ENCODE measurements around the gene CCL21.
"Not testable (repeated sequence)": the region's sequence is repeated elsewhere in the genome, so short reads cannot be mapped to it uniquely, and the experiment has no call there.

Gene CCL21

GRCh38 chr9:34710023-34710422 lies at the start of gene CCL21:
Gene CCL21, minus strand, starts transcription at chr9:34710136. Its CDS starts 70 bp downstream, at chr9:34710066.
- no peak for DNase-seq (ENCODE audit: extremely low read depth in 1 of 2, low read depth in 1 of 2)

GRCh38 chr9:34759432-34760134 lies 49.6 kb upstream of the CCL21 start:
- no peak for DNase-seq (ENCODE audit: extremely low read depth in 1 of 2, low read depth in 1 of 2)

- not testable (repeated sequence) for DNase-seq (ENCODE audit: extremely low read depth in 1 of 2, low read depth in 1 of 2)
Observed at GRCh38 chr9:34750320-34750719, 40.4 kb upstream of the CCL21 start.

- no peak for DNase-seq (ENCODE audit: extremely low read depth in 1 of 2, low read depth in 1 of 2)
Observed at GRCh38 chr9:34746526-34746925, 36.6 kb upstream of the CCL21 start.

GRCh38 chr9:34744295-34745221 lies 34.6 kb upstream of the CCL21 start:
- no peak for DNase-seq (ENCODE audit: extremely low read depth in 1 of 2, low read depth in 1 of 2)

- no peak for DNase-seq (ENCODE audit: extremely low read depth in 1 of 2, low read depth in 1 of 2)
Observed at GRCh38 chr9:34742710-34743109, 32.8 kb upstream of the CCL21 start.

GRCh38 chr9:34741628-34742027 lies 31.7 kb upstream of the CCL21 start:
- no peak for DNase-seq (ENCODE audit: extremely low read depth in 1 of 2, low read depth in 1 of 2)

GRCh38 chr9:34740176-34740575 lies 30.2 kb upstream of the CCL21 start:
- DNase-seq (ENCODE audit: extremely low read depth in 1 of 2, low read depth in 1 of 2) = not testable (repeated sequence)

- no peak for DNase-seq (ENCODE audit: extremely low read depth in 1 of 2, low read depth in 1 of 2)
Observed at GRCh38 chr9:34737677-34738260, 27.8 kb upstream of the CCL21 start.

GRCh38 chr9:34734720-34735119 lies 24.8 kb upstream of the CCL21 start:
- no peak for DNase-seq (ENCODE audit: extremely low read depth in 1 of 2, low read depth in 1 of 2)

GRCh38 chr9:34732886-34733285 lies 22.9 kb upstream of the CCL21 start:
- no peak for DNase-seq (ENCODE audit: extremely low read depth in 1 of 2, low read depth in 1 of 2)

- DNase-seq (ENCODE audit: extremely low read depth in 1 of 2, low read depth in 1 of 2) = no peak
Observed at GRCh38 chr9:34732478-34732877, 22.5 kb upstream of the CCL21 start.

- DNase-seq (ENCODE audit: extremely low read depth in 1 of 2, low read depth in 1 of 2) = no peak
Observed at GRCh38 chr9:34723141-34723540, 13.2 kb upstream of the CCL21 start.

GRCh38 chr9:34719769-34720025 lies 9.8 kb upstream of the CCL21 start:
- DNase-seq (ENCODE audit: extremely low read depth in 1 of 2, low read depth in 1 of 2) = not testable (repeated sequence)

GRCh38 chr9:34719021-34719768 lies 9.3 kb upstream of the CCL21 start:
- DNase-seq (ENCODE audit: extremely low read depth in 1 of 2, low read depth in 1 of 2) = no peak

GRCh38 chr9:34717996-34718614 lies 8.2 kb upstream of the CCL21 start:
- no peak for DNase-seq (ENCODE audit: extremely low read depth in 1 of 2, low read depth in 1 of 2)

GRCh38 chr9:34716711-34717110 lies 6.8 kb upstream of the CCL21 start:
- no peak for DNase-seq (ENCODE audit: extremely low read depth in 1 of 2, low read depth in 1 of 2)

GRCh38 chr9:34715639-34716215 lies 5.8 kb upstream of the CCL21 start:
- no peak for DNase-seq (ENCODE audit: extremely low read depth in 1 of 2, low read depth in 1 of 2)

- no peak for DNase-seq (ENCODE audit: extremely low read depth in 1 of 2, low read depth in 1 of 2)
Observed at GRCh38 chr9:34714007-34714406, 4.1 kb upstream of the CCL21 start.

- no peak for DNase-seq (ENCODE audit: extremely low read depth in 1 of 2, low read depth in 1 of 2)
Observed at GRCh38 chr9:34712140-34712539, 2.2 kb upstream of the CCL21 start.

All from activated CD8-positive, alpha-beta memory T cell treated with anti-CD3 and anti-CD28 coated beads for 1 hour (primary cell).